Measurements from ENCODE around the gene SLC28A3.

GRCh38 chr9:84264307-84265029 is 76.1 kb downstream of the SLC28A3 start:
- TF ChIP-seq EZH2 (IDR thresholded peaks at IDR 0.05; ENCODE audit: borderline replicate concordance, low read depth, low read length, severe bottlenecking) (no peak), CTCF (IDR thresholded peaks at IDR 0.05; ENCODE audit: extremely low read depth in 1 of 2, insufficient read depth in 1 of 2, low read depth in 1 of 2, low read length in 2 of 2) (no peak)
